GM21717 (cell line): ENCODE measurements around the gene KCTD1.

ENCODE experiments used
- ATAC-seq: cut with Tn5 transposase; IDR thresholded peaks from one replicate; pipeline ENCODE4 v1.9.1; 2021; ENCODE audit warnings: mild to moderate bottlenecking, moderate library complexity; ENCODE audit not compliant: unreplicated experiment

KCTD1 gene

DNA sequence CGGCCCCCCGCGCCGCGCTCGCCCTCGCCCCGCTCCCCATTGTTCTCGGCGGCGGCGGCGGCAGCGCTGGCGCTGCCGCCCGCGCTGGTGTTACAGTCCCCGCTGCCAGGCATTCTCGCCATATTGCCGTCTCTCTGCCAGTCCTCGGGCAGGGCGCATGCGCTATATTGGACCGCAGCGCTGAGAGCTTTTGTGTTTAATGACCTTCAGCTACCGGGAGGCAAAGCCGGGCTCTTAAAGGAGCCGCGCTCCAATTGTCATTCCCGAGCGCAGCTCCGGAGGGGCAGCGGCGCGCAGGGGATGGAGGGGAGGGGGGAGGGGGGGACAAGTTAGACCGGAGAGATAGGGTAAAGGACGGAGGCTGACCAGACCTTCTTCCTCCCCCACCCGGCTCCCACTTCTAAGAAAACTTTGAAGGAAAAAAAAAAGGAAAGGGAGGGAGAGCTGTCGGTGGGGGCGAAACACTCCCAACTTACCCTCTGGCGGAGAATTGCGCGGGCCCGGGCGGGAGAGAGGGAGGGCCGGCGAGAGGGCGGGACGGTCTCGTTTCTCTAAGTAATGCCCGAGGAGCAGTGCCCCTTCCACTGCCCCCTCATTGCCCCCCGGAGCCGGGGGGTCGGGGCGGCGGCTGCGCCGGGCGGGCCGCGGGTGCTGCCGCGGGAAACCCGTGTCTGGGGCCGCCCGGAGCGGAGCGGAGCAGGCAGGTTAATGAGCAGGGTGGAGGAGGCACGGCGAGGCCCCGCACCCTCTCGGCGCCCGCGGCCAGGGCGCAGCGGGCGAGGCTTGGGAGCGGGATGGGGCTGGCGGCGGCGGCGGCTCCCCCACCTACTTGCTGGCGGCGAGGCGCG is at the start of gene KCTD1:
Gene KCTD1, minus strand, starts transcription at position 139 of the 848 bp plus-strand sequence. Its CDS starts 17 bp downstream, at position 122.
- ATAC-seq = peak; percentile 49

DNA sequence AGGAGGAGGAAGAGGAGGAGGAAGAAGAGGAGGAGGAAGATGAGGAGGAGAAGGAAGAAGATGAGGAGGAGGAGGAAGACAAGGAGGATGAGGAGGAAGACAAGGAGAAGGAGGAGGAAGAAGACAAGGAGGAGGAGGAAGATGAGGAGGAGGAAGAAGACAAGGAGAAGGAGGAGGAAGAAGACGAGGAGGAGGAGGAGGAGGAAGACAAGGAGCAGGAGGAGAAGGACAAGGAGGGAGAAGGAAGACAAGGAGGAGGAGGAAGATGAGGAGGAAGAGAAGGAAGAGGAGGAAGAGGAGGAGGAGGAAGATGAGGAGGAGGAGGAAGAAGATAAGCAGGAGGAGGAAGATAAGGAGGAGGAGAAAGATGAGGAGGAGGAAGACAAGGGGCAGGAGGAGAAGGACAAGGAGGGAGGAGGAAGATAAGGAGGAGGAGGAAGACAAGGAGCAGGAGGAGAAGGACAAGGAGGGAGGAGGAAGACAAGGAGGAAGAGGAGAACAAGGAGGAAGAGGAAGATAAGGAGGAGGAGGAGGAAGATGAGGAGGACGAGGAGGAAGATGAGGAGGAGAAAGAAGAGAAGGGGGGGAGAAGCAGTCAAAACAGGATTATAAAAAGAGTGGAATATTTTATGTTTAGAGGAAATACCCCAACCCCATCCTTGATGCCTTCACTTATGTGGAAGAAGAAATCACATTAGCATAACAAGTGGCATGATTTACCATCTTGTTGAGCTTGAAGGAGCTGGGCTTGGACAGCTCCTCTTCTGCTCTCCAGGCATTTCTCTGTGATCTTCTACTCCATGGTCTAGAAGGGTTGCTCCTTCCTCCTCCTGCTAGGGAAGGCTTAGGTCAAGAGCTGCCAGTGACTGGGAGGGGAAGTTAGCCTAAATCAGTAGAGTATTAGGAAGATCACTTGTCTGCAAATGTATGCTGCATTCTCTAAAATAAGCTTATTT is 45.3 kb upstream of the KCTD1 start:
- no peak for ATAC-seq

DNA sequence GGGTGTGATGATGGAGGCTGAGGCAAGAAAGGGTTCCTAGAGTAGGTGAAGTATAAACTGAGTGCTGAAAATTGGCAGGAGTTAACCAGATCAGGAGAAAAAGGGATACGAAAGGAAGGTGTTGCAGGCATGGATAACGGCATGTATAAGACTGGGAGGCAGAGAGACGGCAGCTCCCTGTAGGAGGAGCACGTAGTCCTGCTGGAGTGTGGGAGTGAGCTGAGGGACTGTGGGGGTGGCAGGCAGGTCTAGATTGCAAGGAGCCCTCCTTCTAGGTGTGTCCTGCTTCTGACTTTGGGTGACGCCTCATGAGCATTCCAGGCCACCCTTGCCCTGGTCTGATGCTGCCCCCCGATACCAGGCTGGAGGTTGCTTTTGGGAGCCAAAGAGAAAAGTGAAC is 36.4 kb upstream of the KCTD1 start:
- ATAC-seq = no peak

DNA sequence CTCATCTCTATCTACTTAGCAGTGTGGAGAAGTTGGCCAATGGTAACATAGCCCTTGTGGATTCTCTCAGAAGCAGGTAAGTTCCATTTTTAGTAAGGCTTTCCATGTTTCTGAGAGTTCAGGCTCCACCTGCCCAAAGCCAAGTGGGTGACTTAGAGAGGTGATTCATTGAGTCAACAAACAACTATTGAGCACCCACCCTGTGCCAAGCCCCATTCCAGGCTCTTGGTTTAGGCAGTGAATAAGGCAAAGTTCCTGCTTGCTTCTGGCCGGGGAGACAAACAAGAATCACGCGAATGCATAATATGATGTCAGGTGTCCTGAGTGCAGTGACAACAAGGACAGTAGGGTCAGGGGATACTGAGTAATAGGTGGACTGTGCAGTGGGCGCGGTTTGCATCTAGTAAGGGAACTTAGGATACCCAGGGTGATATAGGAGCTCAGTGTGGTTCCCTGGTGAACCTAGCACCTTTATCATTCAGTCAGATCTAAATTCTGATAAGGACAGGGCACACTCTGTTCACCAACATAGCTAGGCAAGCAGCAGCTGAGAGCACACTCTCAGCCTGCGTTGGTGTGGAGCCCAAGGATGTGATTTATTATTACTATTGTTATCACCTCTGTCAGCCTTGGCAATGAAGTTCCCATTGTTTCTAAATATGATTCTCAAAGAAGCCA is 31.7 kb upstream of the KCTD1 start:
- ATAC-seq = no peak

DNA sequence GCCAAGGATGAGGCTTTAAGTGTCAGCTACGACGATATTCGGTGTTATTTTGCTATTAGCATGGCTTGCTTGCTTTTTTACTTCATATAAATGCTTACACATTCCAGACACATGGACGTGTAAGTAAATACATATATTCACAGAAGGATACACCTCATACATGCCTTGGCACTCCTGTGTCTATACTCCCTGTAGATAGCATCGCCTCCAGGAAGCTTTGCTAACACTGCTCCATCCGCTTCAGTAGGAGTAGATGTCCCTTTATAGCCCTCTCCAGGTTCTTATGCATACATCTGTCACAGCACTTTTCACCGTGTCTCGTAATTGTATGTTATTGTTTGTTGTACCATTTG is 27.5 kb upstream of the KCTD1 start:
- ATAC-seq = no peak

DNA sequence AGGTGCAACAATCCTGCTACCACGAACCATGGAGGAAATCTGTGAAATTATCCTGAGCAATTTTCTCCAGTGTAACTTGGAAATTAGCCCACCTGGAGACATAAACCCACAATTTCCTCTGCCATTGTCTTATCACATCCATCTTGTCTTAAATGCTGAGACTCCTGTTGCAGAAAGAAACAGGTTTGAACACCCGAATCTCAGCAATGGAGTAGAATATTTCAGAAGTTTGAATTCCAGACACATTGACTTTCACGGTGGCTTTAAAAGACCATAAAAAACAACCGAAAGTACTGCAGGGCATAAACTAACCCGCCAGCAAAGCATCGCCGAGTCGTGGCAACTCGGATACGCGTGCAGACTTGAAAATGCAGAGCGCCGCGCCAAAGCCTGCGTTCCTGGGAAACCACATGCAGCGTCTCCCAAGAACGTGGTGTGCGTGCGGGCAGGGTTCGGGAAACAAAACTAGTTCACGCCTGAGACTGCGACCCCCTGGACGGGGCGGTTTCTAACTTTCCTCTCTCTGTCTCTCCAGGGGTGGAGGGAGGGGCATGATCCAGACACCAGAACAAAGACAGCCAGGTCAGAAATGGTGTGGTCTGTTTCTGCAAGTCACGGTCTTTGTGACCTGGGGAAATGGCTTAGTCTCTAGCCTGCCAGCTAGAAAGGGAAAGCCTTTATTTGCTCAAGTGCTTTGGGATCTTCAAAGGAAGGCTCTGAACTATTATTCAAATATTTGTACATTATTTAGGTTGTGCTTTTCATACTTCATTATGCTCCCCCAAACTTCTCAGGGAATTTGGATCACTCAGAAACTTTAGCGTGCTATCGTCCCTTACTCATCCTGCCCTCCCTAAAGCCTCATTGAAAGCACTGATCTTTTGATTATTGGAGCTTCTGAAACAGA is 26.9 kb upstream of the KCTD1 start:
- ATAC-seq = no peak

DNA sequence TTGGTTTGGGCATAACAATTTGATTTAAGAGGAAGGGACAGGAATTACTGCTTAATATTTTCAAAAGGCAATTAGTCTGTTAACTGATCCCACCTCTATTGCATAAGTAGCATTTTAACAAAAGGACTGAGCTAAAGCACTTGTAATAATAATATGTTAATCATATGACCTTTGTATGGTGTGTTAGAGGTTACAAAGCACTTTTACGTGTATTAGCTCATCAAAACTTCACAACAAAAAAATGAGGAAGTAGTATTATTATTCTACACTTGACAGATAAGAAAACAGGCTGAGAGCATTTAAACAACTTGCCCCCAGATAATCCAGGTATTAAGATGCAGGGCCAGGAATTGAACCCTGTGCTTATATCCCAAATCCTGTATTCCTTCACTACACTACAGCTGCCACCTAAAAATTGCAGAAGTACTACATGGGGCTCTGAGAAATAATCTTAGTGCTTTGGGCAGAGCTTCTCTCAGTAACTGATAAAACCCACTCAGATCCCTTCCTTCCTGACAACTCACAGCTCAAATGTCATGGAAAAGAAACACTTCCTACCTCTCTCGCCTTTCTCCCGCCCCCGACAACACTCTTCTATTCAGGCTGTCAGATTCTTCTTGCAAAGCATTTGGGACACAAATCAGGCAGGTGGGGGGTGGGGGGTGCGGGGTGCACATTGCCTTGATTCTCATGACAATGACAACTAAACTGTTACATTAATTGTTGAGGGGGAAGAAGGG is 20.7 kb upstream of the KCTD1 start:
- ATAC-seq = no peak

DNA sequence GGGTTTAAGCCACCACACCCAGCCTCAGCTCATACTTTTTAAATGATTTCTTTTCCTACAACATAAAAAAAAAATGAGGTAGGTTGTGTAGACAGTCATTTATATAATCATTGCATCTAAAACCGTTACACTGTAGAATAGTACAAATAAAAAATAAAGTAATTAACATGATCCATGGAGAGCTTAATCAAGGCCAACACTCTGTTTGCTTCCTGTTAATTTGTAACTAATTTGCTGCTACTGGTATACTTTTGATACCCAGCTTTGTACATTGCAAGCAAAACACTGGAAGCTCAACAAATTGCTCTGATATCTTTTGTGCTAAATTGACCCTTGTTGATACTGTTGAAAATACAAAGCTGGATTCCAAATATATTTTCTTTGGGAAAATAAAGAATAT is 20.2 kb upstream of the KCTD1 start:
- no peak for ATAC-seq

DNA sequence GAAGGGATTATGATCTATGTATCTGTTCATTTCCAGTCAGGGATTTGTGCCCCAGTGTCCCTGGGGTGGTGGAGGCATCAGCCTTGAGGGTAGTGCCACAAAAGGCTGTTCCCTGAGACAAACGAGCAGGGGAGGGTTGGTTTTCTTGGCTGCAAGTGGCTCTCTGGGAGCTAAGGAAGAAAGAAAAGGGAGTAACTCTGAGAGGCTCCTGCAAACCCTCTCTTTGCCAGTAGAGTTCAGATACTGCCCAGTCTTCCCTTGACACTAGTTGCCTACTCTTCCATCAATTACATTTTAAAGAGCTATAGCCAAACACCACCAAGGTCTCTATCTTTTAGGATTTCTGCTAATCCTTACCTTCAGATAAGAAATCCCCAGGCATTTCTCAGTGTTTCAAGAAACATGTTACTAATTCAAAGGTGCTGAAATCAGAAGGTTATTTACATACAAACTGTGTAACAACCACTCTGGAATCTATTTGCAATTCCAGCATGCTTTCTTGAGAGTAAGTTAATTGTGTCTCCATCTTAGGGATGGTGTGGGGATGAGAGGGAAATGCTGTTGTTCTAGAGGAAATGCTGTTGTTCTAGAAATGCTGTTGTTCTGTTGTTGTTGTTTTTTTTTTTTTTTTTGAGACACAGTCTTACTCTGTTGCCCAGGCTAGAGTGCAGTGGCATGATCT is 18.7 kb upstream of the KCTD1 start:
- no peak for ATAC-seq

DNA sequence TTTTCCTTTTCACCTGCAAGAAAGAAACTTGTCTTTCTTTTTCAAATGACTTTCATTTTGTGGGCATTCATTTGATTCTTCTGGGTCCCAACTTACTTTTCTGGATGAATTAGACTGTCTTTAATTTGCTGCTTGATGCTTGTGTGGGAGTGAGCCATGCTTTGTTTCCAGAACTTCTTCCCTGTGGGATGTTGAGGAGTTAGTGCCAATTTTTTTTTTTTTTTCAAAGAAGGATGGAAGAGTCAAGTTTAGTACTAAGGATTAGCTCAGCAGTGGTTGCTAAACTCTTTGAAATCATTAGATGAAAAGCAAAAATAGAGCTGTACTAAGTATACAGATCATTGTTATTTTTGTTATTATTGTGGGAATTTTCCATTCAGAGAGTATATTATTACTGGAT is 17.2 kb upstream of the KCTD1 start:
- ATAC-seq = no peak

DNA sequence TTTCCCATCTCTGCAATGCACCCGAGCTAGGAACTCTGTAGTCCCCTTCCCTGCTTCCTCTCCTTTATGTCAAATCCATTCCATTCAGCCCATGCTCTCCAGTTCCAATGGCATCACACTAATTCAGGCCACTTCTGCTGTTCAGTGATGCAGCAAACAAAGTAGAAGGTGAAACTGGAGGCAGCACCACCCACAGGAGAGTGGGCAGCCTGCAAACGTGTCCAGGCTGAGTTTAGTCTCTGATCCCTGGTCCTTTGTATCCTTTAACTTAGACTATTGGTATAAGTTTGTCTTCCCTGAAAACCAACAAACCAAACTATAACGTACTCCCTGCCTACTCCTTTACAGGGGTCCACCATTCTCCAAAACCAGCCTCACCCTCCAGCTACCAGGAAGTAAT is 14.7 kb upstream of the KCTD1 start:
- ATAC-seq = no peak

DNA sequence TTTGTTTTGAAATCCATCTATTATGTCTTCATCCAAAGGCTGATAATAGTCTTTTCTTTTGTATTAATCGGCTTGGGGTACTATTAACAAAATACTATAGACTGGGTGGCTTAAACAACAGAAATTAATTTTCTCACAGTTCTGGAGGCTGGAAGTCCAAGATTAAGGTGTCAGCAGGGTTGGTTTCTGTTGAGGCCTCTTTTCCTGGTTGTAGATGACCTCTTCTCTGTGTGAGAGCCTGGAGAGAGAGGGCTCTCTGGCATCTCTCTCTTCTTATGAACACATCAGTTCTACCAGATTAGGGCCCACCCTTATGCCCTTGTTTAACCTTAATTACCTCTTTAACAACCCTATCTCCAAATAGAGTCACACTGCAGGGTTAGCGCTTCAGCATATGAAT is 14.2 kb upstream of the KCTD1 start:
- ATAC-seq = no peak

DNA sequence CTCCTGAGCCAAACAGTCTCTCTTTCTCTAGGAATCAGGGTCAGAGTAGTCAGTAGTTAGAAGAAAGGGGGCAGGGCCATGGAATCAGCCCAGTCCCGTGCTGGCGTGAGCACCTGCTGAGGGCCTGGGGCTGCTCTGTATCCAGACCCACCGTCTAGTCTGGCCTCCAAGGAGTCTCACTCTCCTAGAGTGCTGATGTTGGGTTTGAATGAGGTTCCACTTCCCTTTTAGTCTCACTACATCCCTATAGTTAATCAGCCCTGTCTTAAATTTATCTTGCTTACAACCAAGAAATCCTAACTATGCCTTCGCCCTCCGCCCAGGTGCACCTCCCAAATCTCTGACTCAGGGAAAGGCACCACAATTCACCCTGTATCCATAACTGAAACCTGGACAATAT is 13.4 kb upstream of the KCTD1 start:
- no peak for ATAC-seq

DNA sequence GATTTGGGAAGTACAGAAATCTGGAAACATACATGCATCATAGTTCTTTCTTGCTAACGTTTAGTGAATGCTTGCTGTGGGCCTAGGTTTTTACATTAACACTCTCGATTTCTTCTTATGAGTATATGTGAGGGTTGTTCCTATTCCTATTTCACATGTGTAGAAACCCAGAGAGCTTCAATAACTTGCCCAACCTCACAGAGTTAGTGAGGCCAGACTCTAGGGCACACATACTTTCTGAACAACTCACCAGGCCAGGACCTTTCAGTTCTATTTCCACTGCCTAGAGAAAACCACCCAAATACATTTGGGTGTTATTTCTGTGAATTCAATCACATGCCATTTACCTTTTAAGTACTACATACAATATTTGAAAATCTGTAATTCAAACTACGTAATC is 8.2 kb upstream of the KCTD1 start:
- peak; percentile 90 for ATAC-seq

DNA sequence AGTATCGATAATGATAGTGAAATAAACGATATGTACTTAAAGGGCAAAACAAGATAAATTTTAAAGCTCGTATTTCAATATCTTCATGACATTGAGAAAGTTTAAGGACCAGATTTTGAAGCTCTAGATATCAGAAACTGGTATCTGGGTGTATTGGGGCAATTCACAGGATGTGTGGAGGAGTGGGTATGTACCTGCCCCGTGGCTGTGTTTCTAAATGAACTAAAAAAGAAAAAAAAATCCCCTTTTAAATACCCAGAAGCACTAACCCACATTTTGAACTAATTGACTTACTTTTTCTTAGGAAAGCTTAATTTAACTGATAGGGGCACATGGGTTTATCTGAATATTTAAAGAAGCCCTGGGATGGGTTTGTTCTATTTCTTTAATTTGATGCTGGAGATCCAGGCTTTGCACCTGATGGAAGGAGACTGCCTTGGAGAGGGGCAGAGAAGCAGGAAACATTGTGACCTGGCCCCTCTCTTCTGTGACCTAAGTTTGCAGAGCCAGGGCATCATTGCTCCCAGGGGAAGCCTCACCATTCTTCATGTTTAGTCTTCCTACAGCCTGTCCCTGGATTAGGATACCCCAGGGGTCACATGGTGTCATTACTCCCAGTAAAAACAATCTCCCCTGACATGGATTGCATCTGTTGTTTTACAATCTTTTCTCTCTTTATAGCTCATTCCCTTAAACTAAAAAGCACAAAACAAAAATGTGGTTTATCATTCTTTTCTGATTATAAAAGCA is 7.6 kb upstream of the KCTD1 start:
- no peak for ATAC-seq

DNA sequence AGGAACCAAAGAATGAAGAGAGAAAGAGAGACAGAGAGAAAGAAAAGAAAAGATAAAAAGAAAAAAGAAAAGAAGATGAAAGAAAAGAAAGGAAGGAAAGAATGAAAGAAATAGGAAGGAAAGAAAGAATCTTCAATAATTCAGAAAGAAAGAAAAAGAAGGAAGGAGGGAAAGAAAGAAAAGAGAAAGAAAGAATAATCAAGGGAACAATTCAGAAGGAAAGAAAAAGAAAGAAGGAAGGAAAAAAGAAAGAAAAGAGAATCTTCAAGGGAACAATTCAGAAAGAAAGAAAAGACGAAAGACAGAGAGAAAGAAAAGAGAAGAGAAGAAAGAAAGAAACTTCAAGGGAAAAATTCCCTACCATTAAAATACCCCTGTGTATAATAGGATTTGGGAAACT is 5.6 kb upstream of the KCTD1 start:
- ATAC-seq = no peak

DNA sequence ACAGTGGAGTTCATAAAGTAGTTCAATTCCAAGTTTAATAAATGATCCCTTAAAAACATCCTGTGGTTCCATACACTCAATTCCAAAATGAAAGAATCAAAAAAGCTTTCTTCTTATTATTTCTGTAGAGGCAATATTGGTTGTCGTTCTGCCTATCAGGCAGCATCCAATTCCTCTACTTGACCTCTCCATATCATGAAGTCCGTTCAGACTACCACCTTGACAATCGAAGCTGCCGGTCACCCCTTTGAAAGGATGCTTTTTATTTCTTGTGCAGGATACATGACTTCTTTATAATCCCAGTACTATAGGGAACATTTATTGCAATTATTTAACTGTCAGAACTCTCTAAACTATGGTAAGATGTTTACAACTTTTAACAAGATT is 3.3 kb upstream of the KCTD1 start:
- ATAC-seq = no peak

DNA sequence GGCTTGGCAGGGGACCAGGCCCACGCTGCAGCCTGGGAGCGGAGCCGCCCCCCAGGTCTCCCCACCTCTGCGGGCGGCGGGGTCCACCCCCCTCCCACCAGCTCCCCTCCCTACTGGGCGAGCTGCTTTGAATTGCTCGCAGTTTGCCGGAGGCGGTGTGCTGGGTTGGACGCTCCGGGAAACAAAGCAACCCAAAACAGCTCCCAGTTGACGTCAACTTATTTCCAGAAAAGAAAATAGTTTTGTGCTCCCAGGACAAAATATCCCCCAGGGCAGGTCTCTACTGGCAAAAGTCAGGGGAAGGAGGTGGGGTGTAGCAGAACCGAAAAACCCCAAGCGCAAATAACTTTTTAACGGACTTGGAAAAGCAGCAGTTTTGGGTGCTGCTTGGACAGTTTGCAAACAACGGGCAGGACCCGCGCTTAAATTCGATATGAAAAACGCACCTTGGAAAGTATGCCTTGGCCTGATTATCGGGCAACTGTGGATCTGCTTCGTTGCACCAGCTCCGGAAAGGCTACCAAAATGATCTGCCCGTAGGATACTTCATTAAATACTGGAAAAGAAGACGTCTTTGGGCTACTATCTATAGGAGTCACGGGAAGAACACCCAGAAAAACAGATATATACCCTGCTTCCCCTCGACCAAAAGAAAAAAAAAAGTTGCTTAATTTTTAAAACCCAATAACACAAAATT is 2.8 kb upstream of the KCTD1 start:
- ATAC-seq = no peak
